BJ (cell line): ENCODE data around the gene CTNND2. TPM values are rescaled to one million over a fixed set of nuclear protein-coding genes. Genes with fewer than 3 reads are reported as not detected.

Experiments
- CTCF ChIA-PET: fragments of 350-600 bp; formaldehyde crosslinking; extraction: SDS; loops from one replicate; lab custom pipeline; 2021; ENCODE audit warnings: antibody characterized with exemption, inconsistent platforms; lab: Yijun Ruan, JAX
- POLR2A ChIA-PET: fragments of 300-600 bp; sonication (Branson Sonifier 250); formaldehyde crosslinking; extraction: SDS; loops from one replicate; lab custom pipeline; 2021; ENCODE audit warnings: antibody characterized with exemption; lab: Charles Lee
- DNase-seq: peaks from one replicate; pipeline ENCODE4 v3.0.0-alpha.2; 2011; ENCODE audit warnings: low read depth
- H3K27me3 ChIP-seq: 2 replicates; pipeline ENCODE4 v1.6.0; 2011; ENCODE audit warnings: low read length; ENCODE audit not compliant: control insufficient read depth, insufficient read depth
- H3K36me3 ChIP-seq: 2 replicates; pipeline ENCODE4 v1.5.1; 2011; ENCODE audit warnings: low read length; ENCODE audit not compliant: control insufficient read depth, insufficient read depth
- H3K4me3 ChIP-seq: 2 replicates; pipeline ENCODE4 v1.5.1; 2011; ENCODE audit warnings: low read depth, mild to moderate bottlenecking, control low read depth, low read length
- CTCF ChIP-seq: IDR thresholded peaks from 2 replicates; pipeline ENCODE4 v1.5.1; 2011; ENCODE audit warnings: low read depth, mild to moderate bottlenecking, control low read depth, inconsistent platforms, low read length, moderate library complexity; ENCODE audit not compliant: insufficient read depth
- polyA plus RNA-seq: library from polyadenylated mRNA; depleted of rRNA; stranded (reverse); fragments of >200 nt; gene quantifications from 2 replicates; pipeline ENCODE4 v1.2.3, GENCODE V29; 2011

Gene CTNND2
- polyA plus RNA-seq, 1 experiment: not detected

- Histone ChIP-seq H3K27me3 (no peaks in the 10 kb centered on the region), H3K36me3 (no peaks in the 10 kb centered on the region), H3K4me3 (no peak overlapping the region)
- no peak for DNase-seq
- TF ChIP-seq CTCF: no peak
- ChIA-PET POLR2A (no interaction called here), CTCF (no interaction called here)
These were observed 123.5 kb downstream of the CTNND2 start for GRCh38 chr5:11780641-11781345.

GRCh38 chr5:11777096-11777495 is 127.2 kb downstream of the CTNND2 start:
- ChIA-PET POLR2A (no interaction called here), CTCF (no interaction called here)
- H3K36me3 ChIP-seq: no peaks in the 10 kb centered on the region
- no peak overlapping the region for H3K4me3 ChIP-seq
- no peaks in the 10 kb centered on the region for H3K27me3 ChIP-seq
- no peak for TF ChIP-seq CTCF
- no peak for DNase-seq

GRCh38 chr5:11770310-11770709 is 133.9 kb downstream of the CTNND2 start:
- ChIA-PET CTCF (no interaction called here), POLR2A (no interaction called here)
- H3K27me3 ChIP-seq: no peaks in the 10 kb centered on the region
- no peak overlapping the region for H3K4me3 ChIP-seq
- DNase-seq: no peak
- no peaks in the 10 kb centered on the region for H3K36me3 ChIP-seq
- TF ChIP-seq CTCF: no peak

- DNase-seq: no peak
- CTCF ChIA-PET: no interaction called here
- no peaks in the 10 kb centered on the region for H3K27me3 ChIP-seq
- no peak for TF ChIP-seq CTCF
- POLR2A ChIA-PET: no interaction called here
- H3K36me3 ChIP-seq: no peaks in the 10 kb centered on the region
- H3K4me3 ChIP-seq: no peak overlapping the region
These were observed 143.2 kb downstream of the CTNND2 start for GRCh38 chr5:11760934-11761603.

GRCh38 chr5:11758321-11758720 is 145.9 kb downstream of the CTNND2 start:
- CTCF ChIA-PET: no interaction called here
- no peak for TF ChIP-seq CTCF
- Histone ChIP-seq H3K27me3 (no peaks in the 10 kb centered on the region), H3K36me3 (no peaks in the 10 kb centered on the region), H3K4me3 (no peak overlapping the region)
- POLR2A ChIA-PET: no interaction called here
- DNase-seq: no peak
